Measurements from ENCODE around the gene SPOCK3.
"Not testable (repeated sequence)": the region's sequence is repeated elsewhere in the genome, so short reads cannot be mapped to it uniquely, and the experiment has no call there.

SPOCK3 gene

DNA sequence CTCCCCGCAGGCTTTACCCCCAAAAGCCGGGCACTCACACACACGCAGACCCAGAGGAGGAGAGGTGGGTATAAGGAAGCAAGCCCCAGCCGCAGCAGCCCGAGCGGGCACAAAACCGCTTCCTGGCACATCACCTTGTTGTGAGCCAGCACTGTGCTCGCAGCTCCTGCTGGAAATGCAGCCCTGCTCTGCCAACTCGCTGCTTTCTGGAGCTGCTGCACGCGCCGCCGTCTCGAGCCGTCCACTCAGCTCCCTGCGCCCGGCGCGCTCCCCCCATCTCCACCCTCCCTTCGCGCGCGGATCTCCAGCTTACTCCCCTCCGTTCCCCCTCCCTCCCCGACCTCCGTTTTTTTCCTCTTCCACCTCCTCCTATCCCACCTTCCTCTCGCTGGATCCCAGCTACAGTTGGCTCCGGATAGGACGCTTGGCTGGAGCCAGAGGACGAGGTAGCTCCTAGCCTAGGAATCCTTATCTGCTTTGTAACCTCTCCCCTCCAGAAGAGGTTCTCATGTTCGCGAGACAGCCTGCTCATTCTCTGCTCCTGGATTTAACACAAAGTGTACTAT, at the start of gene SPOCK3:
Gene SPOCK3 (minus strand): TSS at position 179 of the 566 bp plus-strand sequence.
- peak; percentile 24 for DNase-seq (ENCODE audit: low spot score)

DNA sequence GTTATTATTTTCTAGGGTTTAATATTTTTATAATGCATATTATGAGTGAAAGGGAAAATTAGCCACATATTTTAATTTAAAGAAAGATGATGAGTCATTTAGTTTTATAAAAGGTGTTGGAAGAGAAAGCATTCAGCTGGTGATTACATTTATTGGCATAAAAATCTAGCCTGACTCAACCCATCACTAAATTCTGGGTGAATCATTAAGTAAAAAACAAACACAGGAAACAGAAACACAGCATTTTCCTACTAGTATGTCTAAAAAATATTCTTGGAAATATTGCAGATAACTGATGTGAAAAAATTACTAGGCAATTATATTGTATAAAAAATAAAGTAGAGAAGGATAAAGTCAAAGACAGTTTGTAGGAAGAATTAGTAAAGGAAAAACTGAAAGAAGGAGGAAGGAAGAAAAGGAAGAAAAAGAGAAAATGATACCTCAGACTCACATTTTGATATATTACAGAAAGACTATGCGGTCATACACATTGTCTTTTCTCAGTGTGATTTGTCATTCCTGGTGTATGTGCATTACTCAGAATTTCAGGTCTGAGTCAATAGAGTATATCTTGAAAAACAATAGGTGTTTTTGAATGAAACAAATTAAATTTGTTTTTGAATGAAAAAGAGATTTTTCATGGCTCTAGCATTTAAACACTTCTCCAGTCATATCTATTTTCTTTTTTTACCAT, 48.0 kb upstream of the SPOCK3 start:
- DNase-seq (ENCODE audit: low spot score) = peak; percentile 81

GRCh38 chr4:167281545-167281944, 47.3 kb upstream of the SPOCK3 start:
- DNase-seq (ENCODE audit: low spot score) = not testable (repeated sequence)

- DNase-seq (ENCODE audit: low spot score) = peak; percentile 14
These were observed 40.1 kb upstream of the SPOCK3 start for GRCh38 chr4:167274351-167274750.

DNA sequence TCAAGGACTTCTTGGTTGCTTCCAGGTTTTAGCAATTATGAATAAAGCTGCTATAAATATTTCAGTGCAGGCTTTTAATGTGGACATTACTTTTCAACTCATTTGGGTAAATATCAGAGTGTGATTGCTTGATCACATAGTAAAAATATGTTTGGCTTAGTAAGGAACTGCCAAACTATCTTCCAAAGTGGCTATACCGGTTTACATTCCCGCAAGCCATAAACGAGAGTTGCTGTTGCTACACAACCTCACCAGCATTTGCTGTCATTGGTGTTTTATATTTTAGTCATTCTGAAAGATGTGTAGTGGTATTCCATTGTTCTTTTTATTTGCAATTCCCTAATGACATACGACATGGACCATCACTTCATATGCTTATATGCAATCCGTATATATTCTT, 30.9 kb upstream of the SPOCK3 start:
- no peak for DNase-seq (ENCODE audit: low spot score)

DNA sequence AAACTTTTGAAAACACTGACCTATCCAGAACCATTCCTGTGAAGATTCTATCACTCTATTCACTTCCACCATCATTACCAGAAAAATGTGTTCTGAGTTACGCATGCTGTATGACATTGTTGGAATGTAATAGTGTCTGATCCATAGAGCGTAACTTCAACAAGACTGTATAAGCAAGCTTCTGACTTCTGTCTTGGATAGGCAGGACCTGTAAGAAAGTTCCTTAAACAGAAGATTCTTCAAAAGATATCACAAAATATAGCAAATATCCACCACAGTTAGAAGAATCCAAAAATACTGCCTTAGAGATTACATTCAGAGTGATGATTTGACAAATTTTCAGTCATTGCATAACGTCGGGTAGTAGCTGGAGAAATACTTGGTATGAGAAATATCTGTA, 14.0 kb upstream of the SPOCK3 start:
- no peak for DNase-seq (ENCODE audit: low spot score)

GRCh38 chr4:167239627-167240026, 5.3 kb upstream of the SPOCK3 start:
- no peak for DNase-seq (ENCODE audit: low spot score)

DNA sequence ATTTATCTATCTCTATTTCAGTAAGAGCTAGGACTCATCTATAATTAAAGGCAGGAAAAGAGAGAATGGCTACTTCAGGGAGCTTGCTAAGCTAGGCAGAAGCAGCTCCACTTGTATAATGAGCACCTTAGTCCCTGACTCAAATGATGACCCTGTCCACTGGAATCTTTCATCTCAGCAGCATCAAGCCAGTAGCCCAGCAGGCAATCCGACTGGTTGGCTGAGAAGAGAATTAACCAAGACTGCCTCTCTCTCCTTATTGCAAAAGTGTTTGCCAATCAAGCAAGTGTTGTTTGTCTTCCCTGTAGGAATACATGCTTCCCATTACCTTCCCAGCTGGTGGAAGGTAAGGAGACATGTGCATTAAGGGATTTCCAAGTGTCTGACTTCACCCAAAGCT, 3.9 kb upstream of the SPOCK3 start:
- DNase-seq (ENCODE audit: low spot score) = no peak

DNA sequence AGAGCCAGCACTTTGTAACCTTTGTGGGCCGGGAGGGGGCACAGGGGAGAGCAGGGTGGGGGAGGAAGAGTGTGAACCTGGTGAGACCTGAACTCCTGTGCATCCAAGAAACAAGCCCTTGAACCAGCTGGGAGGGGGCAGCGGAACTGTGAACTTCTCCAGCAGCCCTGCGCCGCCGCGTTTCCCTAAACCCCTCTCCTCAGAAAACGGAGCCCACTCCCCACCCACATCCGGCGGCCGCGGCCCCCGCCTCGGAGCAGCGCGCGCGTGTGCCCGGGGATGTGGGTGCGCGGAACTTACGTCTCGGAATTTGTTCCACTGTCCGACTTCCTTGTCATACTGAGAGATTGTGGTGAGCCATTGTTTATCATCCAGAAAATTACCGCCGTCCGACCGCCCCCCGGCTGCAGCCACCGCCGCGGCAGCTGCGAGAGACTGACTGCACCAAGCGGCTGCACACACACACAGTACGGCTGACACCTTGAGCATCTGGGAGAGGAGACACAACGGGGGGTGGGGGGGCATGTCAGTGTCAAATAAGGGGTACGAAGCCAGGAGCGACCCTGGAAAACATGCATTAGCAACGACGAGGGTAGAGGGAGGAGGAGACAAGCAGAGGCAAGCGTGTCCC, 494 bp downstream of the SPOCK3 start:
- DNase-seq (ENCODE audit: low spot score) = peak; percentile 39

DNA sequence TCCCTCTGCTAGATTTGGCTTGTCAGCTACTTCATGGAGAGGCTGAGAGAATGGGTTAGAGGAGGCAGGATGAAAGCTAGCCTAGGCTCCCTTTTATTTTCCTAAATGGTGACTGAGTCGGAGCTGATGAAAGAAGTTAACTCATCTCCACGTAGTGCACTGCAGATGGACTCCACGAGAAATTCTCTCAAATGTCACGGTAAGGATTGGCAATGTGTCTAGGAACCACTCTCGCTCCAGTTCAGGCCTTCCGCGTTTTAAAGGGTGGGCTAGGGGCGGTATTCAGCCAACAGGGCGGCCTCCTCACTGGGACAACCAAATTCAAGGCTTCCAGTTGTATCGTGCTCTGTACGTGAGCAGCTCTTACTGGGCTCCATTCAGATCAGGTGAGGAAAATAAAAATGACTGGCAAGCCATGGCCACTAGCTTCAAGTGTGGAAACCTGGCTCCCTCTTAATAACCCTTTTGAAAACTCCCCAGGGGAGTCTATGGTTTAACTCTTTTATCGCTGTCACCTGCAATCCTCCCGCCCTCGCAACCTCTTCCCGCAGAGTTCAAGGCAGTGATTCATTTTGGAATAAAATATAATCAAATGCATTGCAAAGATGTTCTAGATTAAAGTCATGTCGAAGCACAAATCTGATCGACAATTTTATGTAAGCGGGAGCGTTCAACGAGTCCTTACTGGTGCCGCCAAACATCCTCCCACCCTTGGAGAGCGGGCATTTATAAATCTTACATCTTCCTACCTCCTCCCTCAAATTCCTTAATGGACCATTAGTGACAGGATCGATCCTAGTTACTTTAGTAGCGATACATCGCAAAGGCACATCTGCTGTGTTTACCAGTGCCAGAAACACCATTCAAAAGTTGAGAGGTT, 1.2 kb downstream of the SPOCK3 start:
- no peak for DNase-seq (ENCODE audit: low spot score)

GRCh38 chr4:167230744-167231143, 3.5 kb downstream of the SPOCK3 start:
- no peak for DNase-seq (ENCODE audit: low spot score)

DNA sequence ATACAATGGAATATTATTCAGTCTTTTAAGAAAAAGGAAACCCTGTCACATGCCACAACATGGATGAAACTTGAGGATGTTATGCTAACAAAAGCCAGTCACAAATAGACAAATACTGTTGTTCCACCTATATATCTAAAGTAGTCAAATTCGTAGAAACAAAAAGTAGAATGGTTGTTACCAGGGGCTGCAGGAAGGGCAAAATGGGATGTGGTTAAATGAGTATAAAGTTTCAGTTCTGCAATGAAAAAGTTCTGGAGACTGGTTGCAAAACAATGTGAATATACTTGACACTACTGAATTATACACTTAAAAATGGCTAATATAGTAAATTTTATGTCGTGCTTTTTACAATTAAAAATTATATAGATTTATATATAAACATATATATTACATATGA, 12.2 kb downstream of the SPOCK3 start:
- DNase-seq (ENCODE audit: low spot score) = no peak

DNA sequence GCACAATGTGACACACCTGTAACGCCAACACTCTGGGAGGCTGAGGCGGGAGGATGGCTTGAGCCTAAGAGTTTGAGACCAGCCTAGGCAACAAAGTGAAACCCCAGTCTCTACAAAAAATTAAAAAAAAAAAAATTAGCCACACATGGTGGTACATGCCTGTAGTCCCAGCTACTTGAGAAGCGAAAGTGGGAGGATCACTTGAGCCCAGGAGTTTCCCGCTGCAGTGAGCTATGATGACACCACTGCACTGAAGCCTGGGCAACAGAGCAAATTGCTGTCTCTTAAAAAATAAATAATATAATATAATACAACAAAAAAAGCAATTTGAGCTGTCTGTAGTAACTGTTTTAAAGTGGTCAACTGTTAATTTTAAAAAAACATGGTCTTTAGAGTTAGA, 13.2 kb downstream of the SPOCK3 start:
- DNase-seq (ENCODE audit: low spot score) = no peak

DNA sequence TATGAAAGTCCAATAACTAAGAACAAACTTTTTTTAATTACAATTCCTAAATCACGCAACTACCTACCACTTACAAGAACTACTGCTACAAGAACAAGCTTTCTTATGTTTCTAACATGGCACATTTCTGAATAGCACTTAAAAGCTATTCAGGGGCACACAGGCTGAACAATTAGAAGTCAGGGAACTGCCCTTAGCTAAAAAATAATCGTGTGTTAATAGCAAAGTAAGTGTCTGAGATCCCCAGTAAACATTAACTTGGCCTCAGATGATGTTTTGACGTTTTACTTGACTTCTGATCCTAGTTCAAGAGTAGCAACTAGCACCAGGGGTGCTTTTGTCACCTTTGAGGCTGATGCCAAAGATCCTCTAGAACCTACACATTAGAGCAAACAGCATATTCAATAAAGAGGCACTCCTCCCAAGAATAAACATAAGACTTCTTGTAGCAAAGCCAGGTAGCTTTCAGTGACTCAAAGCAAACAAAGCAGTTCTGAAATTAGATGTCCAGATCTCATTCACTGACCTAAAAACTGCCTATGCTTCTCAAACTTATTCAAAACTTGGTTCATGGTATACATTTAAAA, 16.2 kb downstream of the SPOCK3 start:
- no peak for DNase-seq (ENCODE audit: low spot score)

DNA sequence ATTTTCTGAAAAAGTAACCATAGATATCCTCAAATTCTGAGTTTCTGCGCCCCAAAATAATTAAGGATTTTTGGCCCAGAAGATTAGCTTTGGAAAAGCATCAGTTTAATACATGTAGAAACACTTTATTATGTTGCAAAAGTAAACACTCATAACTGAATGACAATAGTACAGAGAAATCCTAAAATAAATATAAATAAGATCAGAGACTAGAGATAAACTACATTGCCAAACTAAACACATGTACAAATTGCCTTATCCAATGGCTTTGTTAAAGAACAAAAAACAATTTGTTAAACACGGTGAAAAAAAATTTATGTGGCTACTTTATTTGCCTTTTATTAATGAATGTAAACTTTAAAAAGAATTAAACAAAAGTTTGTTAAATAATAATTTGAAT, 17.5 kb downstream of the SPOCK3 start:
- no peak for DNase-seq (ENCODE audit: low spot score)

- DNase-seq (ENCODE audit: low spot score) = no peak
These were observed 24.1 kb downstream of the SPOCK3 start for GRCh38 chr4:167210166-167210565.

DNA sequence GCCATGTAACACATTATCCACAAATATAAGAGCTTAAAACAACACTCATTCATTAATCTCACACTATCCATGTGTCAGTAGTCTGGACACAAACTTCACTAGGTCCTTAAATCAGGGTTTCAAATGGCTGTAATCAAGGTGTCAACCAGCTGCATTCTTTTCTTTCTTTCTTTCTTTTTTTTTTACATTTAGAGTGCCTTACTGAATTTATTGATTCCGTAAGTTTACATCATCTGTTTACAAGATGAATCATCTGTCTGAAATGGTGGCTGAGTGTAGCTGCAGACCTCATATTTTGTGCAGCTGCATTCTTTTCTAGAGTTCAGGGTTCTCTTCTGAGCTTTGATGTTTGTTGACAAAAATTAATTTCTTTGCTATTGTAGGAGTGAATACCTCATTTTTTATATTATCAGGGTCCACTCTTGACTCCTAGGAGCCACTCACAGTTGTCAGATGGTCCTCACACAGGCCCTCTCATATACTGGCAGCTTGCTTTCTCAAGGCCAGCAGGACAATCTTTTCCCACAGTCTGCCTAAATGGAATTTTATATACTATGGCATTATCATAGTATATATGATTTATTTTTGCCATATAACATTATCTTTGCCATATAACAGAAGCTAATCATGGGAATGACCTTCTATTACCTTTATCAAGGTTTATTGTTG, 37.8 kb downstream of the SPOCK3 start:
- no peak for DNase-seq (ENCODE audit: low spot score)

DNA sequence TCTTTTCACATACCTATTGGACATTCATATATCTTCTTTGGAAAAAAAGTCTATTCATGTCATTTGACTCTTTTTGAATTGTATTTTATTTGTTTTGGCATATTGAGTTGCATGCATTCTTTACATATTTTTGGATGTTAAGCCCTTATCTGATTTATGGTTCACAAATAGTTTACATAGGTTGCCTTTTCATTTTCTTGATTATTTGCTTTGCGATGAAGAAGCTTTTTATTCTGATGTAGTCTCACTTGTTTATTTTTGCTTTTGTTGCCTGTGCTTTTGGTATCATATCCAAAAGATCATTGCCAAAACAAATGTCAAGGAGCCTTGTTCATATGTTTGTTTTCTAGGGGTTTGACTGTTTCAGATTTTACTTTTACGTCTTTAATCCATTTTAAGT, 43.9 kb downstream of the SPOCK3 start:
- no peak for DNase-seq (ENCODE audit: low spot score)

- no peak for DNase-seq (ENCODE audit: low spot score)
These were observed 48.8 kb downstream of the SPOCK3 start for GRCh38 chr4:167185465-167185864.

- no peak for DNase-seq (ENCODE audit: low spot score)
These were observed 51.3 kb downstream of the SPOCK3 start for GRCh38 chr4:167183036-167183435.

GRCh38 chr4:167177925-167178324, 56.4 kb downstream of the SPOCK3 start:
- no peak for DNase-seq (ENCODE audit: low spot score)
